ENCODE data around the gene POMT2.

DNA sequence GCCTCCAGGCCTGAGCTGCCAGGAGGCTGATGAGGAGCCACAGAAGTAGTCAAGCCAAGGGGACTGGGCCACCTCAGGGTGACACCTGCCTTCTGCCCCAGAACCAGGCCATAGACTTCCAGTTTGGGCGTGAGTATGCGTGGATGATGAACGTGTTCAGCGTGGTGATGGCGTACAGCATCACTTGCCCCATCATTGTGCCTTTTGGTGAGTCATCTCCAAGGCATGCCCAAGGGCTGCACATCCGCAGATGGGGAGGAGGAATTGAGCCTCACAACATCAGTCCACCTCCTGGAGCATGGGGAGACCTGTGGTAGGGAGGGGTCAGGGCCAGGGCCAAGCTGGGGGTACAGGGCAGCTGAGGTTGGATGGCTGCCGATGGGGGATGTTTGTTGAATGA, 72.0 kb downstream of the POMT2 start:
- TF ChIP-seq, protein P1, sequence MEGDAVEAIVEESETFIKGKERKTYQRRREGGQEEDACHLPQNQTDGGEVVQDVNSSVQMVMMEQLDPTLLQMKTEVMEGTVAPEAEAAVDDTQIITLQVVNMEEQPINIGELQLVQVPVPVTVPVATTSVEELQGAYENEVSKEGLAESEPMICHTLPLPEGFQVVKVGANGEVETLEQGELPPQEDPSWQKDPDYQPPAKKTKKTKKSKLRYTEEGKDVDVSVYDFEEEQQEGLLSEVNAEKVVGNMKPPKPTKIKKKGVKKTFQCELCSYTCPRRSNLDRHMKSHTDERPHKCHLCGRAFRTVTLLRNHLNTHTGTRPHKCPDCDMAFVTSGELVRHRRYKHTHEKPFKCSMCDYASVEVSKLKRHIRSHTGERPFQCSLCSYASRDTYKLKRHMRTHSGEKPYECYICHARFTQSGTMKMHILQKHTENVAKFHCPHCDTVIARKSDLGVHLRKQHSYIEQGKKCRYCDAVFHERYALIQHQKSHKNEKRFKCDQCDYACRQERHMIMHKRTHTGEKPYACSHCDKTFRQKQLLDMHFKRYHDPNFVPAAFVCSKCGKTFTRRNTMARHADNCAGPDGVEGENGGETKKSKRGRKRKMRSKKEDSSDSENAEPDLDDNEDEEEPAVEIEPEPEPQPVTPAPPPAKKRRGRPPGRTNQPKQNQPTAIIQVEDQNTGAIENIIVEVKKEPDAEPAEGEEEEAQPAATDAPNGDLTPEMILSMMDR (IDR thresholded peaks at IDR 0.05), result no peak
- TF ChIP-seq POLR2A (IDR thresholded peaks at IDR 0.05) (no peak), EP300 (IDR thresholded peaks at IDR 0.05) (no peak)
